ENCODE measurements around the gene ITPR2.

Gene ITPR2

GRCh38 chr12:26690601-26691000 lies 142.4 kb downstream of the ITPR2 start:
- DNase-seq = no peak
- H3K4me3 ChIP-seq (ENCODE audit: insufficient read depth in 1 of 2, low read depth in 1 of 2, low read length in 2 of 2) = no peak overlapping the region
- H2AFZ ChIP-seq (ENCODE audit: low read depth, low read length) = no peak overlapping the region
- no peak overlapping the region for H3K14ac ChIP-seq (ENCODE audit: low read length in 2 of 2)
- peak overlapping the region; percentile 52 for H3K27ac ChIP-seq (ENCODE audit: low read length, poor library complexity, severe bottlenecking)
- H3K9me3 ChIP-seq (ENCODE audit: control insufficient read depth, low read length) = no peaks in the 10 kb centered on the region
- H3K18ac ChIP-seq (ENCODE audit: low read depth in 1 of 2, low read length in 2 of 2) = no peak overlapping the region
- no peak overlapping the region for H3K4ac ChIP-seq (ENCODE audit: low read depth in 1 of 2, low read length in 2 of 2)
- H3K27me3 ChIP-seq (ENCODE audit: control insufficient read depth in 1 of 2, insufficient read depth in 1 of 2, low read length in 2 of 2) = no peaks in the 10 kb centered on the region
- H3K23ac ChIP-seq (ENCODE audit: low read length in 2 of 2) = no peak overlapping the region
- no peak overlapping the region for H2BK15ac ChIP-seq (ENCODE audit: low read depth, poor library complexity, severe bottlenecking)
- H4K91ac ChIP-seq (ENCODE audit: low read length) = no peak overlapping the region
- H3K4me1 ChIP-seq (ENCODE audit: control insufficient read depth, insufficient read depth, low read depth, low read length) = peaks cover 4% of the 10 kb centered on the region
- H3K9ac ChIP-seq (ENCODE audit: low read length) = no peak overlapping the region
- no peak overlapping the region for H3K4me2 ChIP-seq (ENCODE audit: low read length, poor library complexity, severe bottlenecking)
- no peak overlapping the region for H2BK120ac ChIP-seq (ENCODE audit: low read depth, low read length)
- H2AK5ac ChIP-seq (ENCODE audit: low read length, severe bottlenecking) = no peak overlapping the region
- no peak overlapping the region for H2BK5ac ChIP-seq (ENCODE audit: low read depth, low read length, poor library complexity, severe bottlenecking)
- H2BK12ac ChIP-seq (ENCODE audit: low read length in 2 of 2) = no peak overlapping the region
- no peak overlapping the region for H4K8ac ChIP-seq (ENCODE audit: low read length)
- H3K36me3 ChIP-seq (ENCODE audit: control insufficient read depth in 1 of 2, insufficient read depth in 2 of 2, low read depth in 1 of 2, low read length in 2 of 2) = no peaks in the 10 kb centered on the region
- peaks cover 10% of the 10 kb centered on the region for H3K79me1 ChIP-seq (replicated peaks; ENCODE audit: low read length, poor library complexity, severe bottlenecking)
- WGBS = no CpG with 5 or more reads among the region's 1 CpG

GRCh38 chr12:26689281-26689841 lies 143.6 kb downstream of the ITPR2 start:
- 97% methylated on average over 6 of the region's 6 CpGs for WGBS

GRCh38 chr12:26688344-26688904 lies 144.6 kb downstream of the ITPR2 start:
- Histone ChIP-seq H3K9ac (ENCODE audit: low read length) (no peak overlapping the region), H3K4ac (ENCODE audit: low read depth in 1 of 2, low read length in 2 of 2) (no peak overlapping the region), H2BK5ac (ENCODE audit: low read depth, low read length, poor library complexity, severe bottlenecking) (no peak overlapping the region), H4K8ac (ENCODE audit: low read length) (no peak overlapping the region), H2BK120ac (ENCODE audit: low read depth, low read length) (no peak overlapping the region), H3K4me1 (ENCODE audit: control insufficient read depth, insufficient read depth, low read depth, low read length) (peaks cover 4% of the 10 kb centered on the region), H2AK5ac (ENCODE audit: low read length, severe bottlenecking) (no peak overlapping the region), H2BK15ac (ENCODE audit: low read depth, poor library complexity, severe bottlenecking) (no peak overlapping the region), H3K36me3 (ENCODE audit: control insufficient read depth in 1 of 2, insufficient read depth in 2 of 2, low read depth in 1 of 2, low read length in 2 of 2) (peaks cover 0 to 2% of the 10 kb centered on the region in 2 experiments), H3K23ac (ENCODE audit: low read length in 2 of 2) (no peak overlapping the region), H3K4me3 (ENCODE audit: insufficient read depth in 1 of 2, low read depth in 1 of 2, low read length in 2 of 2) (no peak overlapping the region), H3K27me3 (ENCODE audit: control insufficient read depth in 1 of 2, insufficient read depth in 1 of 2, low read length in 2 of 2) (no peaks in the 10 kb centered on the region), H3K14ac (ENCODE audit: low read length in 2 of 2) (no peak overlapping the region), H2BK12ac (ENCODE audit: low read length in 2 of 2) (no peak overlapping the region), H4K91ac (ENCODE audit: low read length) (no peak overlapping the region), H3K9me3 (ENCODE audit: control insufficient read depth, low read length) (peaks cover 9% of the 10 kb centered on the region), H2AFZ (ENCODE audit: low read depth, low read length) (no peak overlapping the region), H3K27ac (ENCODE audit: low read length, poor library complexity, severe bottlenecking) (no peak overlapping the region), H3K18ac (ENCODE audit: low read depth in 1 of 2, low read length in 2 of 2) (no peak overlapping the region), H3K79me1 (replicated peaks; ENCODE audit: low read length, poor library complexity, severe bottlenecking) (peaks cover 9% of the 10 kb centered on the region), H3K4me2 (ENCODE audit: low read length, poor library complexity, severe bottlenecking) (no peak overlapping the region)
- no CpG with 5 or more reads among the region's 1 CpG for WGBS
- no peak for DNase-seq

More at GRCh38 chr12:26689281-26689841, 143.6 kb downstream of the ITPR2 start:
- peaks cover 0 to 2% of the 10 kb centered on the region in 2 experiments for H3K36me3 ChIP-seq (ENCODE audit: control insufficient read depth in 1 of 2, insufficient read depth in 2 of 2, low read depth in 1 of 2, low read length in 2 of 2)
- no peak overlapping the region for H4K8ac ChIP-seq (ENCODE audit: low read length)
- H3K4me3 ChIP-seq (ENCODE audit: insufficient read depth in 1 of 2, low read depth in 1 of 2, low read length in 2 of 2) = no peak overlapping the region
- H3K9ac ChIP-seq (ENCODE audit: low read length) = no peak overlapping the region
- no peak overlapping the region for H2AK5ac ChIP-seq (ENCODE audit: low read length, severe bottlenecking)
- peaks cover 9% of the 10 kb centered on the region for H3K79me1 ChIP-seq (replicated peaks; ENCODE audit: low read length, poor library complexity, severe bottlenecking)
- H2BK120ac ChIP-seq (ENCODE audit: low read depth, low read length) = no peak overlapping the region
- no peak overlapping the region for H2BK5ac ChIP-seq (ENCODE audit: low read depth, low read length, poor library complexity, severe bottlenecking)
- no peak for DNase-seq
- no peak overlapping the region for H2BK15ac ChIP-seq (ENCODE audit: low read depth, poor library complexity, severe bottlenecking)
- no peaks in the 10 kb centered on the region for H3K27me3 ChIP-seq (ENCODE audit: control insufficient read depth in 1 of 2, insufficient read depth in 1 of 2, low read length in 2 of 2)
- H3K14ac ChIP-seq (ENCODE audit: low read length in 2 of 2) = no peak overlapping the region
- peaks cover 4% of the 10 kb centered on the region for H3K4me1 ChIP-seq (ENCODE audit: control insufficient read depth, insufficient read depth, low read depth, low read length)
- no peak overlapping the region for H2BK12ac ChIP-seq (ENCODE audit: low read length in 2 of 2)
- no peak overlapping the region for H2AFZ ChIP-seq (ENCODE audit: low read depth, low read length)
- H3K4ac ChIP-seq (ENCODE audit: low read depth in 1 of 2, low read length in 2 of 2) = no peak overlapping the region
- no peak overlapping the region for H3K27ac ChIP-seq (ENCODE audit: low read length, poor library complexity, severe bottlenecking)
- H3K4me2 ChIP-seq (ENCODE audit: low read length, poor library complexity, severe bottlenecking) = no peak overlapping the region
- H3K18ac ChIP-seq (ENCODE audit: low read depth in 1 of 2, low read length in 2 of 2) = no peak overlapping the region
- H4K91ac ChIP-seq (ENCODE audit: low read length) = no peak overlapping the region
- peaks cover under 1% of the 10 kb centered on the region for H3K9me3 ChIP-seq (ENCODE audit: control insufficient read depth, low read length)
- no peak overlapping the region for H3K23ac ChIP-seq (ENCODE audit: low read length in 2 of 2)

GRCh38 chr12:26686408-26686807 lies 146.6 kb downstream of the ITPR2 start:
- H3K18ac ChIP-seq (ENCODE audit: low read depth in 1 of 2, low read length in 2 of 2) = no peak overlapping the region
- H4K8ac ChIP-seq (ENCODE audit: low read length) = no peak overlapping the region
- H3K4ac ChIP-seq (ENCODE audit: low read depth in 1 of 2, low read length in 2 of 2) = no peak overlapping the region
- H3K4me2 ChIP-seq (ENCODE audit: low read length, poor library complexity, severe bottlenecking) = no peak overlapping the region
- H3K79me1 ChIP-seq (replicated peaks; ENCODE audit: low read length, poor library complexity, severe bottlenecking) = peaks cover 7% of the 10 kb centered on the region
- H3K27me3 ChIP-seq (ENCODE audit: control insufficient read depth in 1 of 2, insufficient read depth in 1 of 2, low read length in 2 of 2) = no peaks in the 10 kb centered on the region
- no peak overlapping the region for H2BK120ac ChIP-seq (ENCODE audit: low read depth, low read length)
- peaks cover 2 to 4% of the 10 kb centered on the region in 2 experiments for H3K36me3 ChIP-seq (ENCODE audit: control insufficient read depth in 1 of 2, insufficient read depth in 2 of 2, low read depth in 1 of 2, low read length in 2 of 2)
- WGBS = 74% methylated on average over 2 of the region's 4 CpGs
- no peak overlapping the region for H2BK5ac ChIP-seq (ENCODE audit: low read depth, low read length, poor library complexity, severe bottlenecking)
- no peak overlapping the region for H3K14ac ChIP-seq (ENCODE audit: low read length in 2 of 2)
- peaks cover 4% of the 10 kb centered on the region for H3K4me1 ChIP-seq (ENCODE audit: control insufficient read depth, insufficient read depth, low read depth, low read length)
- H2BK12ac ChIP-seq (ENCODE audit: low read length in 2 of 2) = no peak overlapping the region
- DNase-seq = no peak
- no peak overlapping the region for H2AFZ ChIP-seq (ENCODE audit: low read depth, low read length)
- peak overlapping the region; percentile 43 for H3K27ac ChIP-seq (ENCODE audit: low read length, poor library complexity, severe bottlenecking)
- H3K9ac ChIP-seq (ENCODE audit: low read length) = no peak overlapping the region
- H3K4me3 ChIP-seq (ENCODE audit: insufficient read depth in 1 of 2, low read depth in 1 of 2, low read length in 2 of 2) = no peak overlapping the region
- no peak overlapping the region for H3K23ac ChIP-seq (ENCODE audit: low read length in 2 of 2)
- peaks cover 13% of the 10 kb centered on the region for H3K9me3 ChIP-seq (ENCODE audit: control insufficient read depth, low read length)
- no peak overlapping the region for H2AK5ac ChIP-seq (ENCODE audit: low read length, severe bottlenecking)
- no peak overlapping the region for H2BK15ac ChIP-seq (ENCODE audit: low read depth, poor library complexity, severe bottlenecking)
- H4K91ac ChIP-seq (ENCODE audit: low read length) = no peak overlapping the region

Data from mesenchymal stem cell (in vitro differentiated cells and primary cell).